Hepatic stellate cell (primary cell): ENCODE data around the gene GFM1.
A peak's percentile ranks its signal among the peaks of the same experiment; 100 is the strongest.

Experiments used
- DNase-seq: peaks from one replicate; pipeline ENCODE4 v3.0.0; 2011; ENCODE audit warnings: low spot score

The GFM1 gene

GRCh38 chr3:158727206-158728060, 83.1 kb downstream of the GFM1 start:
- DNase-seq, result peak; percentile 69

- no peak for DNase-seq
Measured at GRCh38 chr3:158728061-158728377, 83.7 kb downstream of the GFM1 start.

- no peak for DNase-seq
Measured at GRCh38 chr3:158728851-158729250, 84.5 kb downstream of the GFM1 start.

- no peak for DNase-seq
Measured at GRCh38 chr3:158731486-158731885, 87.2 kb downstream of the GFM1 start.

GRCh38 chr3:158731938-158732855, 87.9 kb downstream of the GFM1 start, which contains the start of gene RARRES1:
Gene RARRES1, minus strand, starts transcription at chr3:158732457. Its CDS starts 42 bp downstream, at chr3:158732415.
- DNase-seq, result peak; percentile 58

GRCh38 chr3:158732856-158733200, 88.5 kb downstream of the GFM1 start:
- no peak for DNase-seq

GRCh38 chr3:158733656-158734055, 89.3 kb downstream of the GFM1 start:
- no peak for DNase-seq

DNA sequence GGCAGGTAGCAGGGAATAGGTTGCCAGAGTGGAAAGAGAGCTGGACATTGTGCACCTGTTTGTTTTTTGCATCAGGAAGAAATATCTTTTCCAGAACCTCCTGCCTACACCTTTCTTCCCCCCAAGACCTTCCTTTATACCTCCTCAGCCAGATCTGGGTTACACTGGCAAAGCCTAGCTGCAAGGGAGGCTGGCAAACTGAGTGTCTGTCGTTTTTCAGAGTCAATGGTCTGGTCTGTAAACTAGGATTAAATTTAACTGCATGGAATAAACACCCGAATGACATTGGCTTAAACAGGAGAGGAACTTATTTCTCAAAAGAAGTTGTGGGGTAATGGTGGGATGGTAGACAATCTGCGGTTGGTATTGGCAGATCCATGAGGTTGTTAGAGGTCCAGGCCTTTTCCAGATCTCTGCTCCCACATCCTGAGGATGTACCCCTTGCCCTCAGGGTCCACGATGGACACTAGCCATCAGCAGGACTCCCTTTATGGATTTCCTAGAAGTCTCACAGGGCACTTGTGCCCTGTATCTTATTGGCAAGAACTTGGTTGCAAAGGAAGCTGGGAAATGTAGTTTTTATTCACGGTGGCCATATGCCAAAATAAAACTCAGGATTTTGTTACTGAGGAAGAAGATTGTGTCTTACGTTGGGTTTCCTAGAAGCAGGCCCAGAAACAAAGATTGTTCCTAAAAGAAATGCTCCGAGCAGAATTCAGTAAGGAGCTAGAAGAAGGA, 91.1 kb downstream of the GFM1 start:
- no peak for DNase-seq

GRCh38 chr3:158737410-158737809, 93.1 kb downstream of the GFM1 start:
- DNase-seq, result no peak

DNA sequence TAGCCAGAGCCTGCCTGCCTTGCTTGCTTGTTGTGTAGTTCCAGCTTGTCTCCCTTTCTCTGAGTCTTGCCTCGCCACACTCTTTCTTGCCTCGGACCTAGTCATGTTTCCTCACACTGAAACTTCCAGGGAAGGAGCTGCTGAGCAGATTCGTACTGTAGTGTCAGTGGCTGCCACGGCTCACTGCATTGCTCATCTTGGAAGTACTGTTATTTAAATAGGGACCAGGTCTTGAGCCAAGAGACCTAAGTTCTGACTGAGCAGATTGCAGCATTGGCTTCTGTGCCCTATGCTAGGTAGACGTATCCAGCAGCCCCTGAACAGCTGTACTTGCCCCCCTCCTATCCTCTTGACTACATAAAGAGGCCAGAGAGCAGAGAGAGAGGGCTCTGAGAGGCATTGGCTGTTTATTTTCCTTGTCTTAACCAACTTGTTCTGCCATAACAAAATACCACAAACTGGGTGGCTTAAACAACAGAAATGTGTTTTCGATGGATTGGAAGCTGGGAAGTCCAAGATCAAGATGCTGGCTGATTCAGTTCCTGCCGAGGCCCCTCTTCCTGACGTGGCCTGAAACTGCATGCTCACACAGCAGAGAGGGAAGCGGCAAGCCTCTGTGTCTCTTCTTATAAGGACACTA, 93.8 kb downstream of the GFM1 start:
- no peak for DNase-seq

- DNase-seq, result no peak
Measured at GRCh38 chr3:158738653-158739052, 94.3 kb downstream of the GFM1 start.

- DNase-seq, result no peak
Measured at GRCh38 chr3:158739078-158739477, 94.8 kb downstream of the GFM1 start.

GRCh38 chr3:158739661-158740060, 95.3 kb downstream of the GFM1 start:
- no peak for DNase-seq
